ENCODE results near the gene RING1. TPM values are rescaled to one million over a fixed set of nuclear protein-coding genes. Genes with fewer than 3 reads are reported as not detected.

RING1 gene
- total and polyA plus RNA-seq, 2 donors from 2014 or later: 47.2 to 48.6 TPM

DNA sequence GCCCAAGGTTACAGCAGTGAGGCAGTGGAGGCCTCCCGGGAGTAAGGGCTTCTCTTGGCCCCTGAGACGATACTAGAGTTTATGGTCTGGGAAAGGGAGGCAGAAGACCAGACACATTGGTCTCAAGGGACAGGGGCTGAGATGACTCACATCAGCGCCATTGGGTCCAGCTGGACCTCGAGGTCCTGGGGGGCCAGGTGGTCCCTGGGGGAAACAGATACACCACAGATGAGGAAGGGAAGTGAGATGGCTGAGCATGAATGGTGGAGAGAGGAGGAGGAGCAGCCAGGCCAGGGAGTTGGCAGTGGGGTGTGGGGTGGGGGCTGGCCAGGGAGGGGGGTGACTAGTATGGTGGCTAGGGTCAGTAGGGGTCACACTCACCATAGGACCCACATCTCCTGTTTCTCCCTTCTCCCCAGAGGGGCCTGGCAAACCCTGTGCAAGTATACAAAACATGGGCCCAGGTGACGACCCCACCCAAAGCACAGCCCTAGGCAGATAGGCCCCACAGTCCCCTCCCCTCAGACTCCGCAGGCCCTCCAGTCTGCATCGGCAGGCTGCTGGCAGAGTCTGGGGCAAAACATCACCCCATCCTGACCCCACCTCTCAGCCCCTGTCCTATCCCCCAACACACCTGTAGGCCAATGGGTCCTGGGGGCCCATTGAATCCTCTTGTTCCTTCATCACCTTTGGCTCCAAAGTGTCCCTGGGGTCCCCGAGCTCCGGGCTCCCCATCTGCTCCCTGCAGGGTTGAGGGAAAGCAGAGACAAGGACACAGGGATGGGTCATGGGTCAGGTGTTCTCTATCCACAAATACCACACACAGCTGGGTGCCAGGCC is 37.9 kb upstream of the RING1 start:
- no peak overlapping the region for H3K9ac ChIP-seq (ENCODE audit: low read length in 3 of 3)
- no peak for FAIRE-seq
- H3K9me3 ChIP-seq (ENCODE audit: control insufficient read depth in 2 of 3, insufficient read depth in 1 of 3, low read length in 3 of 3): no peaks in the 10 kb centered on the region
- no peak for DNase-seq
- H3K4me1 ChIP-seq (ENCODE audit: control insufficient read depth in 2 of 3, insufficient read depth in 2 of 3, low read depth in 1 of 3, low read length in 3 of 3): no peaks in the 10 kb centered on the region
- no peak overlapping the region for H3K27ac ChIP-seq (ENCODE audit: low read depth in 2 of 2, low read length in 2 of 2)
- H3K27me3 ChIP-seq (ENCODE audit: control insufficient read depth, insufficient read depth, low read length): no peaks in the 10 kb centered on the region
- TF ChIP-seq, protein P1, sequence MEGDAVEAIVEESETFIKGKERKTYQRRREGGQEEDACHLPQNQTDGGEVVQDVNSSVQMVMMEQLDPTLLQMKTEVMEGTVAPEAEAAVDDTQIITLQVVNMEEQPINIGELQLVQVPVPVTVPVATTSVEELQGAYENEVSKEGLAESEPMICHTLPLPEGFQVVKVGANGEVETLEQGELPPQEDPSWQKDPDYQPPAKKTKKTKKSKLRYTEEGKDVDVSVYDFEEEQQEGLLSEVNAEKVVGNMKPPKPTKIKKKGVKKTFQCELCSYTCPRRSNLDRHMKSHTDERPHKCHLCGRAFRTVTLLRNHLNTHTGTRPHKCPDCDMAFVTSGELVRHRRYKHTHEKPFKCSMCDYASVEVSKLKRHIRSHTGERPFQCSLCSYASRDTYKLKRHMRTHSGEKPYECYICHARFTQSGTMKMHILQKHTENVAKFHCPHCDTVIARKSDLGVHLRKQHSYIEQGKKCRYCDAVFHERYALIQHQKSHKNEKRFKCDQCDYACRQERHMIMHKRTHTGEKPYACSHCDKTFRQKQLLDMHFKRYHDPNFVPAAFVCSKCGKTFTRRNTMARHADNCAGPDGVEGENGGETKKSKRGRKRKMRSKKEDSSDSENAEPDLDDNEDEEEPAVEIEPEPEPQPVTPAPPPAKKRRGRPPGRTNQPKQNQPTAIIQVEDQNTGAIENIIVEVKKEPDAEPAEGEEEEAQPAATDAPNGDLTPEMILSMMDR (IDR thresholded peaks at IDR 0.05; ENCODE audit: borderline replicate concordance, extremely low read depth, insufficient read depth): no peak
- intact Hi-C loops (cut with DNase I): no loop called here
- no peak overlapping the region for H3K4me3 ChIP-seq (ENCODE audit: low read length in 3 of 3)
- H3K36me3 ChIP-seq (ENCODE audit: control insufficient read depth in 2 of 3, insufficient read depth in 3 of 3, low read length in 3 of 3): no peaks in the 10 kb centered on the region

DNA sequence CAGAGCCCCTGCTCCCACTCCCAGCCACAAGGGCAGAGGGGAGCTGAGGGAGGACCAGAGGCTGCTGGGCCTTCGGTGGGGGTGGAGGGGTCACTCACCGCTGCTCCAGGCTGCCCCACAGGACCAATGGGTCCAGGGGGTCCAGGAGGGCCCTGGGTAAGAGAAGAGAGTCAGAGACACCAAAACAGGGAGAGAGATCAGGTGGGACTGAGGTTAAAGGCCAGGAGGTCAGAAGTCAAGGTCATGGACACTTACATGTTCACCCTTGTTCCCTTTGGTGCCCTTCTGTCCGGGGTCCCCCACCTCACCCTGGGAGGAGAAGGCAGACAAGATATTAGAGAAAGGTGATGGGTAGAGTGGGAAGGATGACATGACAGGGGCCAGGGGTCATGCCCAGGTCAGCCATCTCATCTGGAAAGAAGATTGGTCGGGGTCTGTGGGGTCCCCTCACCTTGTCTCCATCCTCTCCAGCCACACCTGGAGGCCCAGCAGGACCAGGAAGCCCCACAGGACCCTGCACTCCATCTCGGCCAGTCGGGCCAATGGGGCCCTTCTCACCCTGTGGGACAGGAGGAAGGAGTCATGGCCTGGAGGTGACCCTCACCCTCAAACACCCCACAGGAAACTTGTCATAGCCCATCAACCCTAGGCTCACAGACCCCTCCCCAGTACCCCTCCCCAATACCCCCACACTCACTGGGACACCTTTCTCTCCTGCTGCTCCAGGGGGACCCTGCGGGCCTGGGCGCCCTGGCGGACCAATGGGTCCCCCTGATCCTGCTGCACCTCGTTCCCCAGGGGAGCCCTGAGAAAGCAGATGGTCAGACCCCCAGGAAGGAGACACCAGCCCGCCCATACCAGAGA is 37.1 kb upstream of the RING1 start:
- no peak overlapping the region for H3K9ac ChIP-seq (ENCODE audit: low read length in 3 of 3)
- DNase-seq (peak in 1 of 5 donors; percentile 25), FAIRE-seq (no peak)
- H3K9me3 ChIP-seq (ENCODE audit: control insufficient read depth in 2 of 3, insufficient read depth in 1 of 3, low read length in 3 of 3): no peaks in the 10 kb centered on the region
- H3K27ac ChIP-seq (ENCODE audit: low read depth in 2 of 2, low read length in 2 of 2): no peak overlapping the region
- no peak overlapping the region for H3K4me3 ChIP-seq (ENCODE audit: low read length in 3 of 3)
- intact Hi-C loops (cut with DNase I): no loop called here
- TF ChIP-seq, protein P1 (IDR thresholded peaks at IDR 0.05; ENCODE audit: borderline replicate concordance, extremely low read depth, insufficient read depth): no peak
- H3K4me1 ChIP-seq (ENCODE audit: control insufficient read depth in 2 of 3, insufficient read depth in 2 of 3, low read depth in 1 of 3, low read length in 3 of 3): no peaks in the 10 kb centered on the region
- no peaks in the 10 kb centered on the region for H3K36me3 ChIP-seq (ENCODE audit: control insufficient read depth in 2 of 3, insufficient read depth in 3 of 3, low read length in 3 of 3)
- H3K27me3 ChIP-seq (ENCODE audit: control insufficient read depth, insufficient read depth, low read length): no peaks in the 10 kb centered on the region

DNA sequence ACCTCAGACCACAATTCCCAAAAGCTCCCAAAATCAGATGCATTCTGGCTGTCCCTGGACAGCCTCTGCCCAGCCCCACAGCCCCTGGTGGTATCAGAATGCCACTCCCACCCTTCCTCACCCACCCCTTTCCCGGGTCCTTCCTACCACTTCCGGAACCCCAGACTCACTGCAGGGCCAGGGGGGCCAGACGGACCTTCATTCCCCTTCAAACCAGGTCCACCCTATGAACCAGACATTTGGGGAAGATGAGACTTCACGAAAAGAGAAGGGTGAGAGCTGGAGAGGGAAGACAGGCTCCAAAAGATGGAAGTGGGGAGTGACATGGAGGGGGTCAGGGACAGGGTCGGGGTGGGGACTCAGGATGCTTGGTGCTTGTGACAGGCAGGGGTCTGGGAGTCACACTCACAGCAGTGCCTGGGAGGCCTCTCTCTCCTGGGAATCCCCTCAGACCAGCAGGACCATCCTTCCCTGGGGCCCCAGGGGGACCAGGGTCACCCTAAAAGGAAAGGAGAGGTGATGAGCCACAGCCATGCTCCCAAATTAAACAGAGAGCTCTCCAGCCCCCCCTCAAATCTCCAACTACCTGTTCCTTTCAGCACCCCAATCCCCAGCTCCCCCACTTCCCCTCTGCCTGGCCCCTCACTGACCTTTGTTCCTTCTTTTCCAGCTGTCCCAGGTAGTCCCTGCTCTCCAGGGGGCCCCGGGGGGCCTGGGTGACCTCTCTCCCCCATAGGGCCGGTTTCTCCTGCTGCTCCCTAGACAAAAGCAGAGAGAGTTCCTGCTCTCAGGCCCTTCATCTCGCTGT is 36.2 kb upstream of the RING1 start:
- H3K36me3 ChIP-seq (ENCODE audit: control insufficient read depth in 2 of 3, insufficient read depth in 3 of 3, low read length in 3 of 3): no peaks in the 10 kb centered on the region
- no peak for FAIRE-seq

More for the DNA sequence above, 36.2 kb upstream of the RING1 start:
- peak in 1 of 5 donors; percentile 31 for DNase-seq
- H3K27me3 ChIP-seq (ENCODE audit: control insufficient read depth, insufficient read depth, low read length): no peaks in the 10 kb centered on the region
- H3K9me3 ChIP-seq (ENCODE audit: control insufficient read depth in 2 of 3, insufficient read depth in 1 of 3, low read length in 3 of 3): no peaks in the 10 kb centered on the region
- H3K9ac ChIP-seq (ENCODE audit: low read length in 3 of 3): no peak overlapping the region
- TF ChIP-seq, protein P1 (IDR thresholded peaks at IDR 0.05; ENCODE audit: borderline replicate concordance, extremely low read depth, insufficient read depth): no peak
- no peak overlapping the region for H3K4me3 ChIP-seq (ENCODE audit: low read length in 3 of 3)
- intact Hi-C loops (cut with DNase I): no loop called here
- no peak overlapping the region for H3K27ac ChIP-seq (ENCODE audit: low read depth in 2 of 2, low read length in 2 of 2)
- H3K4me1 ChIP-seq (ENCODE audit: control insufficient read depth in 2 of 3, insufficient read depth in 2 of 3, low read depth in 1 of 3, low read length in 3 of 3): no peaks in the 10 kb centered on the region
